ENCODE data around the gene IL11RA. TPM values are rescaled to one million over a fixed set of nuclear protein-coding genes. Genes with fewer than 3 reads are reported as not detected.

The IL11RA gene
- total RNA-seq, 6 experiments from 2014 or later: 9.7 to 21.5 (median 14.7) TPM

DNA sequence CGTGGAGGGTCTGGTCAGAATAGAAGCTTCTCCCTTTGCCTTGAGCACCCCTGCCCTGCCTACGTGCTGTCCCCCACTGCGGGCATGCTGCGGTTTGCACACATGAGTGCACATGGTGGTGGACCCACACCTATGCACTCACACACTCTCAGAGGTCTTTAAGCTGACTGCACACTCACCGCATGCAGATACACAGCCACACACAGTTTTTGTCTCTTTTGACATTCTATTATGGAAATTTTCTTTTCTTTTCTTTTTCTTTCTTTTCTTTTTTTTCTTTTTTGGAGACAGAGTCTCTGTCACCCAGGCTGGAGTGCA lies 22.5 kb upstream of the IL11RA start:
- Histone ChIP-seq H3K9me3 (no peaks in the 10 kb centered on the region), H3K4me1 (peaks cover 0 to 36% (median 11%) of the 10 kb centered on the region in 4 donors), H3K27me3 (no peaks in the 10 kb centered on the region), H3K4me3 (peak overlapping the region in 2 of 3 donors; percentile 34 to 49), H3K27ac (peak overlapping the region in 1 of 3 donors; percentile 83), H3K36me3 (no peaks in the 10 kb centered on the region)
- DNase-seq: no peak
- 45% methylated on average over 2 of the region's 5 CpGs for WGBS (ENCODE audit: insufficient coverage, low coverage, low lambda C conversion rate, missing lambda C conversion rate)
- TF ChIP-seq POLR2A (IDR thresholded peaks at IDR 0.05): no peak
- TF ChIP-seq, protein P1, sequence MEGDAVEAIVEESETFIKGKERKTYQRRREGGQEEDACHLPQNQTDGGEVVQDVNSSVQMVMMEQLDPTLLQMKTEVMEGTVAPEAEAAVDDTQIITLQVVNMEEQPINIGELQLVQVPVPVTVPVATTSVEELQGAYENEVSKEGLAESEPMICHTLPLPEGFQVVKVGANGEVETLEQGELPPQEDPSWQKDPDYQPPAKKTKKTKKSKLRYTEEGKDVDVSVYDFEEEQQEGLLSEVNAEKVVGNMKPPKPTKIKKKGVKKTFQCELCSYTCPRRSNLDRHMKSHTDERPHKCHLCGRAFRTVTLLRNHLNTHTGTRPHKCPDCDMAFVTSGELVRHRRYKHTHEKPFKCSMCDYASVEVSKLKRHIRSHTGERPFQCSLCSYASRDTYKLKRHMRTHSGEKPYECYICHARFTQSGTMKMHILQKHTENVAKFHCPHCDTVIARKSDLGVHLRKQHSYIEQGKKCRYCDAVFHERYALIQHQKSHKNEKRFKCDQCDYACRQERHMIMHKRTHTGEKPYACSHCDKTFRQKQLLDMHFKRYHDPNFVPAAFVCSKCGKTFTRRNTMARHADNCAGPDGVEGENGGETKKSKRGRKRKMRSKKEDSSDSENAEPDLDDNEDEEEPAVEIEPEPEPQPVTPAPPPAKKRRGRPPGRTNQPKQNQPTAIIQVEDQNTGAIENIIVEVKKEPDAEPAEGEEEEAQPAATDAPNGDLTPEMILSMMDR (IDR thresholded peaks at IDR 0.05): no peak
- ATAC-seq: no peak
- intact Hi-C loops (cut with DNase I): no loop called here

DNA sequence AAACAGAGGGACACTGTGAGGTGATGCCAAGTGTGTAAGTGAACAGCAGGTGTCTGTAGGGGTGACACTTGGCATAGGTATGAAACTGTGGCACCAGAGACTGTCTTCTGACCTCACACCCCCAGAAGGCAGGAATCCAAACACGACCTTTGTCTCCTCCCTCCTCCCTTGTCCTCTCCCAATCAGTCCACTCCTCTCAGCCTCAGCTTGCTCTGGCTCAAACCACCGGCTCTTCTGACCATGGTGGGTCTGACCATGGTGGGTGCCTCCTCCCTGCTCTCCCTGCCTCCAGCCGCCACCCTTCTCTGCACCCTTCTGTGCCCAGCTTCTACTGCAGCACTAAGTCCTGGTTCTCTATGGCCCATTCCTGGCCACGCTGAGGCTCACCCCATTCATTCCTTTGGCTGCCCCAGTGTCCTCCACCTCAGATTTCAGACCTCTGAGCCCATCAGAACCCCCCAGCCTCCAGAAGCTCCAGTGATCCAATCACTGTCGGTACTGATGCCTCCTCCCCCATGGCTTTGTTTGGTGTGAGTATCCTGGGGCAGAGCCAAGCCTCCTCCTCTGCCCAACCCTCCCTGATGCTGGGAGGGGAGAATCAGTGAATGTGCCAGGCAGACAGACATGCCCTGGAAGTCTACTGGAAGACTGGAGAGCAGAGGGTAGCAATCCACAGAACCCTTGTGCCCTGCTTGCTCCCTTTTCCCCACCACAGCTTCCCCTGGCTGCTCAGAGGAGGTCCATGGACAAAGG lies 21.4 kb upstream of the IL11RA start:
- H3K27me3 ChIP-seq: no peaks in the 10 kb centered on the region
- H3K36me3 ChIP-seq: peaks cover 0 to 6% (median 0%) of the 10 kb centered on the region in 4 donors
- intact Hi-C loops (cut with DNase I): no loop called here
- peaks cover 0 to 41% (median 12%) of the 10 kb centered on the region in 4 donors for H3K4me1 ChIP-seq
- DNase-seq (peak; percentile 61 to 91 (median 79)), ATAC-seq (peak; percentile 69 to 78 (median 76))
- peak overlapping the region; percentile 51 to 86 (median 83) for H3K27ac ChIP-seq
- 10% methylated on average over 5 of the region's 5 CpGs for WGBS (ENCODE audit: insufficient coverage, low coverage, low lambda C conversion rate, missing lambda C conversion rate)
- peak; percentile 17 for TF ChIP-seq POLR2A (IDR thresholded peaks at IDR 0.05)
- TF ChIP-seq, protein P1 (IDR thresholded peaks at IDR 0.05): no peak
- peak overlapping the region; percentile 3 to 38 (median 35) for H3K4me3 ChIP-seq
- H3K9me3 ChIP-seq: no peaks in the 10 kb centered on the region

DNA sequence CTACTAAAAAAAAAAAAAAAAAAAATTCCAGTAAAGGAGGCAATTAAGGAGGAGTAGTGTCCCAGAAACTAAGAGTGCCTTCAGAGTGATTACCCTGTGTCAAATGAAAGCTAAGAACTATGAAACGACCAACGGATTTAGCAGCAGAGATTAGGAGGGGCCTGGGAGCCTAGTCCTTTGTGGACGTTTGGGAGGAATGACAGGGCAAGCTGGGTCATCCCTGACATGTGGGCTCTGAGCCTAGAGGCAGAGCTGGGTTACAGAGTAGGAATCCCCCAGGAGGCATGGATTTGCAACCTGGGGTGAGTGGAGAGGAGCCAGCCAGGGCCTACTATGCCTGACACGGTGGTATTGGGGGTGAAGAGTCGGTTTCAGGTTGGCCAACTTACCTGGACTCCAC lies 18.8 kb upstream of the IL11RA start:
- H3K36me3 ChIP-seq: peaks cover 0 to 6% (median 0%) of the 10 kb centered on the region in 4 donors
- intact Hi-C loops (cut with DNase I): no loop called here
- no peaks in the 10 kb centered on the region for H3K9me3 ChIP-seq
- DNase-seq: no peak
- ATAC-seq: no peak
- no peak overlapping the region for H3K27ac ChIP-seq
- H3K27me3 ChIP-seq: no peaks in the 10 kb centered on the region
- H3K4me1 ChIP-seq: peaks cover 0 to 56% (median 15%) of the 10 kb centered on the region in 4 donors
- WGBS (ENCODE audit: insufficient coverage, low coverage, low lambda C conversion rate, missing lambda C conversion rate): 30% methylated on average over 5 of the region's 5 CpGs
- no peak for TF ChIP-seq POLR2A (IDR thresholded peaks at IDR 0.05)
- TF ChIP-seq, protein P1 (IDR thresholded peaks at IDR 0.05): no peak
- no peak overlapping the region for H3K4me3 ChIP-seq

DNA sequence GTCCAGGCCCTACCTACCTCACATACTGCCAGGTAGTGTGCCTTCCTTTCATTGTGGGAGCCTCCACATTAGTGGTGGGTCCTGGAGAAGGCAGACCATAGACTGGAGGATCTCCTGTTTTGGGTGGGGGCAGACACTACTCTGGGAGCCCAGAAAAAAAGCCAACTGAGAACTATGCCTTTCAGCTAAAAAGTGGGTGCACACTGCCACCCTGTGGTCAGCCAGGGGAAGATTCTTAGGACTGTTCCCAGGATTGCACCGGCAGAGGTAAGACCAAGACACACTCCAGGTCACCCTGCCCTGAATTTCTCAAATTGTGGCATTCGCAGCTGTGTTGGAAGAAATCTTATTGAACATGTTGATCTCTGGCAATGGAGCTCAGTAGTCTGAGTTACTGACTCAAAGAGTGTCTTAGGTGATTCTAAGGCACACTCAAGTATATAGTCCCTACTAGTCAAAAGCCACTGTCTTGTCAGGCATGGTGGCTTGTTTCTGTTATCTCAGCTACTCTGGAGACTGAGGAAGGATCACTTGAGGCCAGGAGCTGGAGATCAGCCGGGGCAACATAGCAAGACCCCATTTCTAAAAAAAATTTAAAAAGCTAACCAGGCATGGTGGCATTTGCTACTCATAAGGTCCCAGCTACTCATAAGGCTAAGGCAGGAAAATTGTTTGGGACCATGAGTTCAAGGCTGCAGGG lies 18.0 kb upstream of the IL11RA start:
- no peak for TF ChIP-seq POLR2A (IDR thresholded peaks at IDR 0.05)
- TF ChIP-seq, protein P1 (IDR thresholded peaks at IDR 0.05): peak; percentile 79 to 90 (median 86)
- Histone ChIP-seq H3K4me3 (no peak overlapping the region), H3K27me3 (no peaks in the 10 kb centered on the region), H3K27ac (no peak overlapping the region), H3K4me1 (peaks cover 0 to 50% (median 15%) of the 10 kb centered on the region in 4 donors), H3K36me3 (peaks cover 0 to 6% (median 0%) of the 10 kb centered on the region in 4 donors), H3K9me3 (no peaks in the 10 kb centered on the region)
- DNase-seq (peak; percentile 63 to 75 (median 74)), ATAC-seq (peak; percentile 28 to 40 (median 33))
- intact Hi-C loops (cut with DNase I): no loop called here
- WGBS (ENCODE audit: insufficient coverage, low coverage, low lambda C conversion rate, missing lambda C conversion rate): 18% methylated on average over 3 of the region's 3 CpGs

Data from right lobe of liver (tissue), 6 donors.